Glomerular visceral epithelial cell (primary cell): ENCODE measurements around the gene TRAM2.
A peak's percentile ranks its signal among the peaks of the same experiment; 100 is the strongest.

Source experiments
- DNase-seq: peaks from one replicate; pipeline ENCODE4 v3.0.0-alpha.2; 2016; ENCODE audit errors: extremely low spot score

Gene TRAM2

DNA sequence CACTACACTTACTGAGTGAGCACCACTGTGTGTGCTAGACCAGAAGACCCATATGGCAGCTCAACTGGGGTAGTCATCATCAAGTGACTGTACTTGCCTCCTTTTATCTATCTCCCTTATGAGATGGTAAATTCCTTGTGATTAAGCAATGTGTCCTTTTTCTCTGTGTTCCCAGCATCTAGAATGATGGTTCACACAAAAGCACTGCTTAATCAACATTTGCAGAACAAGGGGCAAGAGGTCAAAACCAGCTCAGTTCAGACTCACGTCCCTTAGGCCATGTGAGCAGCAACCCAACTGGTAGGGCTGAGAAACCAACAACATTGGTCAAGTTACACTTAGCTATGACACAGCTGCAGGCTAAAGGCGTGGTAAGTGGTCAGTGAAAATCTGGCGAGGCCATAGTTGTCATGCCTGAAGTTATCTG, 10.0 kb downstream of the TRAM2 start:
- DNase-seq, result peak; percentile 76

DNA sequence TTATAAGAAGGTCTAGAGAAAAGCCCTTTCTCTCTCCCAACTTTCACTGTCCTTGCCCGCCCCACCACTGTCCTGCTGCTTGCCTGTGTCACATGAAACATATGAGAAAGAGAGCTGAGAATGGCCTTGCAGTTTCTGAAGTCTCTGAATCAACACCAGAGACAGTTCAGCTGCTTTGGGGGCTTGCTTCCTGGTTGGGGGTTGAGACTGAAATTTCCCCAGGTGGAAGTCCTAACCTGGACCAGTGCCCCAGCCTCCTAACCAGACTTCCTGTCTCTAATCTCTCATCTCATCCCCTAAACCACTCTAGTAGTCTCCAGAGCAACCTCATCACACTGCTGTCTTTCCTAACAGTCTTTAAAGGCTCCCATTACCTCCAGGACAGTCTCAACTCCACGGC, 10.7 kb downstream of the TRAM2 start:
- no peak for DNase-seq

- DNase-seq, result no peak
Observed at GRCh38 chr6:52564856-52565255, 12.0 kb downstream of the TRAM2 start.

DNA sequence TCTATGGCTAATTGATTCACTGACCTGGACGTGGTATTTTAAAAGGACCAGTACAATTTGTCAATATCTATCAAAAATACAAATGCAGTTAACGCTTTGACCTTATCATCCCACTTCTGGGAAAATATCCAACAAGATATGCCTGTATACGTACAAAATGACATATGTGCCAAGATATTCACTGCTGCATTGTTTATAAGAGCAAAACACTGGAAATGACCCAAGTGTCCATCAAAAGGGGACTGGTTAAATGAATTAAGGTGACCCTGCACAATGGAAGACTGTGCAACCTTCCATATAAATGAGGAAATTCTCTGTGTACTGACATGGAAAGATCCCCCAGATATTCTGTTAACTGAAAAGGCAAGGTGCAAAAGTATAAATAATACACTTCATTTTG, 13.9 kb downstream of the TRAM2 start:
- no peak for DNase-seq

DNA sequence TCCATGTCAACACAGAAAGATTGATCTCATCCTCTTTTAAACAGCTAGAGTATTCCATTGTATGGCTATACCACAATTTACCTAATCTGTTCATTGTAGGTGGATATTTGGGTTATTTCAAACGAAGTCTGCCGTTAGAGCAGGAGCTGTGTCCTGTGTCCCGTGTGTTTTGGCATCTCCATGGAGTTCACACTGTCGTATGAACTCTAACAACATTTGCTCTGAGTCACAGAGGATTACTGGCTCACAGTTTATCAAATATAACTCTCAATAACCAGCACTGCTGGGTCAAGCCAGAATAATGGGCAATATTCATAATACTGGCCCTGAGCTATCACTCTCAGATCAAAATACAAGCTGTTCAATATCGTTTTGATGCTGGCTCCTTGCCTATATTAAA, 16.4 kb downstream of the TRAM2 start:
- DNase-seq, result no peak

- peak; percentile 60 for DNase-seq
Observed at GRCh38 chr6:52558266-52559000, 18.4 kb downstream of the TRAM2 start.

DNA sequence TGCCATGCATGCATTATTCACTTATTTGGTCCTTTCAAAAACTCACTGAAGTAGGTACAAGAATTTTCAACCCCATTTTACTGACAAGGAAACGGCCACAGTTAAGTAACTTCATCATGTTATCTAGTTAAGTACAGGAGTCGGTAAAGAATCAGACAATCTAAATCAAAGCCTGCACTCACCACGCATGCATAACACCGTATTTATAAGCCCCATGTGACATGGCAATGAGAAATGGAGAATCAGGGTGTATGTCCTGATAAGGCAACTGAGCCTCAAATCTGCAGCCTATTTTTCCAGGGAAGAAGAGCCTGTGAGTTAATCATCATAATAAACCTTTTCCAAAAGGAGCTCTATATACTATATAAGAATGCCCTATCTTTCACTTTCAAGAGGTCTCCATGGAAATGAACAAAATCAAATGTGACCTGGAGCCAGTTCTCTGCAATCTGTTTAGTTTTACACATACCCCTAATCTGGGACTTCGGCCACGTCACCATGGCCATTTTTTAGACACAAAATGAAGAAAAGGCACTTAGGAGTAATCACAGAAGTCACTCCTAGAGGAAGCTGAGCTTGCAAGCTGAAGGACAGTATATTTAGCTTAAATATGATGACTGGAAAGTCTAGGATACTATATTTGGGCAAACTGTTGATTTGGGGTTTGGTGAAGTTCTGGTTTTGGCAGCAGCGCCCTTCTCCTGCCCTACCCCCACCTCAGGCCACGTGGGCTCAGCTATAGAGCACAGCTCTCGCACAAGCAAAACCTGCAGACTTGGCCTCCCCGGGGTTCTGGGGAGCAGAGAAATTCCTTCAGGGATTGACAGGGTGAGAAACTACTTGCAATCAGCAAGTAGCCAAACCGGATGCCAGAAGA, 19.2 kb downstream of the TRAM2 start:
- no peak for DNase-seq

DNA sequence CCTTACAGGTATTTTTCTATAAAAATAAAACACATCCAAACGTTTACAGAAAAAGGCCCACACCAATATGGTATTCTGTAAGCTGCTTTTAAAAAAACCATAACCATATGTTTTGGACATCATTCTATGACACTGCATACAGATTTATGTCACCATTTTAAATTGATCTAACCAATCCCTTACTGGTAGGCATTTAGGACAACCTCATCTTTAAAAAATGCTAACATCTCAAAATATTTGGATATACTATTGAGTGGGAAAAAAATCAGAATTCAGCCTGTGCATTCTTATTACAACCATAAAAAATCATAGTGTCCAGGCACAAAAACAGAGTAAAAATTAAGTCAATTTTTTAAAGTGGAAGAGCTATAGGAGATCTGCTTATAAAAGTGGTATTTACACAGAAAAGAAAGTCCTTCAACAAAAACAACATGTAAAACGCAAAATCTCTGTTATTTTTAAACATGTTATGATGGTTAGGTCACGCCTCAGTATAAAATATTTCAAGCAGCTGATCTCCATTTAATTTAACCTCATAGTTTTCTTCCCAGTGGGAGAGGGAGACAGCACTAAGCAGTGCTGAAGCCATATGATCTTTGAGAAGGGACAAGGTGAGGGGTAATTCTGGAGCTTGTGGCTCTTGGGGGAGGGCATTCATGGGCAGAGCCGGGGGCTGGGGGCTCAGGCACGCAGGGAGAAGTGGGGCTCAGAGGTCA, 21.2 kb downstream of the TRAM2 start:
- DNase-seq, result no peak

DNA sequence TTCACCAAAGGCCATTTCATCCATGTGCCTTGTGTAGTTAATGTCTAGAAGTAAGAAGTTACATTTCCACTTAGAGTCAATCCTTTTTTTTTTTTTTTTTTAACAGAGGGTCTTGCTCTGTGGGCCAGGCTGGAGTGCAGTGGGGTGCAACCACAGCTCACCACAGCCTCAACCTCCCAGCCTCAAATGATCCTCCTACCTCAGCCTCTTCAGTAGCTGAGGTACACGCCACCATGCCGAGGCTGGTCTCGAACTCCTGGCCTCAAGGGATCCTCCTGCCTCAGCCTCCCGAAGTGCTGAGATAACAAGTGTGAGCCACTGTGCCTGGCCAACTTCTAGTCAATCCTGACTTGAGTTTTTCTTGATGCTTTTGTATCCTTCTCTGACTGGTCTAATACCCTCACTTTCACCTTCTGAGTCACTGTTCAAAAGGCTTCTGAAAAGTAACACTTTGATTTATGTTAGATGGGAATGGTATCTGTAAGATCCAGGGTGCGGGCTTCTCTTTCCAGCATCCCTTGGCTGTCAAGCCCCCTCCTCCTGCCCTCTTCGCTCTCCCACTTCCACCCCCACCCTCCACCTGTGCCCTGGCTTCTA, 22.1 kb downstream of the TRAM2 start:
- no peak for DNase-seq

GRCh38 chr6:52553719-52554118, 23.1 kb downstream of the TRAM2 start:
- DNase-seq, result no peak

GRCh38 chr6:52553158-52553557, 23.7 kb downstream of the TRAM2 start:
- DNase-seq, result no peak

DNA sequence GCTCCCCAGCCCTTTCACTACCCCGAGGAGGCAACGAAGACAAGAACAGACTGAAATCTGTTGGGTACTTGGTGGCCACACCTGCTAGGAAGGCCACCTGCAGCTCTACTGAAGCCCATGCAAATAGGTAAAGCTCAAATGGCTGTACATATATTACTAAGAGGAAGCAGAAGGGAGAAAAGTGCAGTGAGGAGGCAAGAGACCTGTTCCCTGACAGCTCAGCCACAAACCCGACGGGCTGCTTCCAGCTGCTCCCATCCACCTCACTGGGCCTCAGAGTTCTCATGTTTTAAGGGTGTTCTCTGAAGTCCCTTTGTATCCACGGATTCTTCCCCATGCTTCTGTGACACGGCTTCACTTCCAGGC, 24.6 kb downstream of the TRAM2 start:
- peak; percentile 32 for DNase-seq

DNA sequence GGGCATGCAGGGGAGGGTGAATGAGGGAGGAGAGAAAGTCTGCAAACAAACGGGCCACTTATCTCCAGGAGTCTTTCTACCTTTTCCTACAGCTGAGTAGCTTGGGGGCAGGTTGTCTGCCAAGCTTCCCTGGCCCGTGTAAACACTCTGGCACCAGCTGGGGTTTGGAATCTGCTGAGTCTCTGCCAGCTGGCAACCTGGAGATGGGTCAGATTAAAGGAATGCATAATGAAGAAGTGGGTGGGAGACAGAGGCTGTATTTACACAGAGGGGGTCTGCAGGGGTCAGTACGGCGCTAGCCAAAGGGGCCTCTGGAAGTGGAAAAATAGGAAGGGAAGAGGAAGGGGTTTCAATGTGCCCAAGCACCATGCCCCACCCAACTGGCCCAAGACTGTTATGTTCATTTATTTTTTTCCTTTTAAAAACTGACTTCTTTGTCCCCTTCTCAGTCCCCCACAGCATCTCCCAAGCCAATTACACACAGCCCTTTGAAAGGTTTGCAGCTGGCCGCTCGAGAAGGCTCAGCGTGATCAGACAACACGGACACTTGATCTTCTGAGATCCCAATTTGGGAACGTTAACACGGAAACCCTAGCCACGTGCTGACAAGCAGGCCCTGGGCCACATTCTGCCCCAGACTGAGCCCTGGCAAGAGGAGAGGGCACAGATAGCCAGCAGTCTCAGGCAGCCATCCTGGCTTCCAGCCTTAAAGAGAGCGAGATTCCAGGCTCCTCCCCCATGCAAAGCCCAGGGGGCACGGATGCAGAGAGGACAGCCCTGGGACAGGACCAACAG, 25.2 kb downstream of the TRAM2 start:
- DNase-seq, result peak; percentile 91

DNA sequence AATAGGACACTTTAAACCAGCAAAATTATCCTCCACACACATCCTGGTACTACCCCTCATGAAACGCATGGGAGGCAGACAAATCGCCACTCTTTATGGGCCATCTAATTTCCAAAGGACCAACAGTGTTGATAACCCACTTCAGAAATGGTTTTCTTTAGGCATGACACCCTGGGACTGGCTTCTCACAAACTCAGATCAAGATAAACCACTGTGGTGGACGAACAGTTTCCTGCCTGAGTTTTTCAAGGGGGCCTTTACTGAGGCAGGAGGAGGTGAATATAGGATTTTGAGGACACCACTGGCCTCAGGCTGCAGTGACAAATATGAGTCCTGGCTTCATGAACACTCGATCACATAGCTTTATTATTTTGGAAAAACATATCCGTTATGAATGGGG, 26.0 kb downstream of the TRAM2 start:
- DNase-seq, result no peak

DNA sequence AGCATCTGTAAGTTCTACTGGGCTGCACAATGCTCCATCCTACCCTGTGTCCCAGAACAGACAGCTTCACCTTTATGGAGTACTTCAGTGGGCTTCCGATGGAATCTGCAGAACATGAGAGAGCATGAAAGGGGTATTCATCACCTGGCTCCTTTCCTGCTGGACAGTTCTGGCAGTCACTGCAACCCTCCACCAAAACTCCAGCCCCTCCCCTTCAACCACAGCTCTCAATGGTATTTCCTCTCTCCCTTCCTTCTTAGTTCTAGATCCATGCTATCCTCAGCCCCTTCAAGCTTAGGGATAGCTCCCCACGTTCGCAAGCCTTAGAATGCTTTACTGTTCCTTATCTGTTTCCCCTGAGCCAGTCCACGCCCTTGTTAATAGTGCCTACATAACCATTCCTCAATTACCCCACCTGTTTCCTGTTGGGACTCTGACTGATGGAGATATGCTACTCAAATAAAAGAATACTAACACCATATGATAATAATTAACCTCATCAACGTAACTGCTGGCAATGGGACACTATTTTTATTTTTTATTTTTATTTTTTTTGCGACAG, 26.8 kb downstream of the TRAM2 start:
- DNase-seq, result no peak

- DNase-seq, result no peak
Observed at GRCh38 chr6:52549428-52549827, 27.4 kb downstream of the TRAM2 start.

DNA sequence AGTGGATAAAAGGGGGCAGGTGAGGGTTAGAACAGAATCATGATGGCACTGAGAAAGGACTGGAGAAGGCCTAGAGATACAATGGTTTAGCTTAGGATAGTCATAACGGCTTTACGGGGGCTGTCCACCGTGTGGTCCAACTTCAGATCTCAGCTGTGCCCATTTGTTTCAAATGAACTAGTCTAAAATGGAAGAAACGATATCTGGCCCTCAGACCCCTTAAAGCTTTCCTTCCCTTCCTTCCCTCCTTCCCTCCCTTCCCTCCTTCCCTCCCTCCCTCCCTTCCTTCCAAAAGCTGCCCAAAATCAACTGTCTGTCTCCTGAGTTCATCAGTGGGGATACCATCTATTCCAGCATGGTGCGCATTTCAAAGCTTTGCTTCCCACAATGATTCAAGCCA, 27.9 kb downstream of the TRAM2 start:
- DNase-seq, result no peak

DNA sequence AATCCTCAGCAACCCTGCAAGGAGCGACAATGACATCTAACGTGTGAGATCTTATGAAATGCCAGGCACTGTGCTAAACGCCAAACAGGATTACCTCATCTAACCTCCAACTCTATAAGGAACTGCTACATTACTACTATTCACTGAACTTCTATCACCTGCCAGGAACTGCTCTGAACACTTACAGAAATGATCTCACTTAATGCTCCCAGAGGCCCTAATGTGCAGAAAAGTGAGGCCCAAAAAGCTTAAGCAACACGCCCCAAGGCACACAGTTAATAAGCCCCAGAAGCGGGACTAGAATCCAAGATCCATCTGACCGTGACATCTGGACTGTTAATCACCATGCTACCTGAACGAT, 28.5 kb downstream of the TRAM2 start:
- peak; percentile 40 for DNase-seq

DNA sequence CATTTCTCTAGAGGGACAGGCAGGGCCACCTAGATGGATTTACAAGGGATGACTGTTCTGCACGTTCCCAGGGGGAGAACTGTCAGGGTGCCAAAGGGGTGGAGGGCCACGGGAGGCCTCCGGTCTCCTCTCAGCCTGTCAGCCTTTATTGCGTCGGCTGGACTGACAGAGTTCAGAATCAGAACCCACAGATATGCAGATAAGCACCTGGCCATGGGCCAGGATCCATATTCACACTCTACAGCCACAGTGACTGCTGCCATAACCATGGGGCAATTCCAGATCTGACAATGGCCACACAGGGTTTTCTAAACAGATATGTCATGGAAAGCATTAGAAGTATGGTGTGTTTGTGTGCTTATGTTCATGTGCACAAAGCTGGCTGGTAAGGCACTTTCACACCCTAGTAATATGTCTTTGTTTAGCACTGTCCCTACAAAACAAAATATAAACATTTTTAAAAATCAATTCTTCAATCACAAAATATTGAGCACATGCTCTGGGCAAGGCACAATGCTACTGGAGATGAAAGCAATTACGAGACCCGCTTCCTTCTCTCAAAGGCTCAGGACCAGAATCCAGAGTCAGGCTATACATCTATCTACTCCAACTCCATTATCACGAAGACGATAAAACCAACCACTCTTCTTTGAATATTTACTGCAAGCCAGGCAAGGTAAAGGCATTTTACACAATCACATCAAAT, 29.1 kb downstream of the TRAM2 start:
- peak; percentile 47 for DNase-seq

DNA sequence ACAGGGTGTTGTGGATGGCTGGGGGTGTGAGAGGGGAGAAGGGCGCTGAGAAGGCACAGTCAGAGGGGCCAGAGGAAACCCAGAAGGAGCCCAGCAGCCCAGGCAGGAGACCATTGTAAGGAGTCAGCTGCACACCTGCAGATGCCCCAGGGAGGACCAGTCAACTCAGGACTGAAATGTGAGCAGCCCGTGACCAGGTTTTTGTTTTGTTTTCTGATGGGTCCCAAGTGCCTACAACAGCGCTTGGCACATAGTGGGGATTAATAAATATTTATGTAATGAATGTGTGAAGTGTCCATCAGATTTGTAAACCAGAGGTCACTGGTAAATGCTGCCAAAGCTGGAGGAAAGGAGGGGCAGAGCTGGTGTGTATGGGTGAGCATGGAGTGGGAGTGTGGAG, 30.2 kb downstream of the TRAM2 start:
- no peak for DNase-seq
